GM12865 (cell line): ENCODE data around the gene PIK3CD.
"Not testable (repeated sequence)": the region's sequence is repeated elsewhere in the genome, so short reads cannot be mapped to it uniquely, and the experiment has no call there.

Experiments
- DNase-seq: peaks from one replicate; pipeline ENCODE4 v3.0.0; 2010; ENCODE audit warnings: low read depth
- H3K4me3 ChIP-seq: 2 replicates; pipeline ENCODE4 v1.5.1; 2011; ENCODE audit warnings: mild to moderate bottlenecking, low read depth, low read length, control low read depth
- TF ChIP-seq, protein P1 (sequence below): IDR thresholded peaks from 2 replicates; pipeline ENCODE4 v1.5.1; 2011; ENCODE audit warnings: low read length, control low read depth, low read depth, inconsistent platforms; ENCODE audit not compliant: insufficient read depth; ENCODE audit errors: missing control alignments

The PIK3CD gene

DNA sequence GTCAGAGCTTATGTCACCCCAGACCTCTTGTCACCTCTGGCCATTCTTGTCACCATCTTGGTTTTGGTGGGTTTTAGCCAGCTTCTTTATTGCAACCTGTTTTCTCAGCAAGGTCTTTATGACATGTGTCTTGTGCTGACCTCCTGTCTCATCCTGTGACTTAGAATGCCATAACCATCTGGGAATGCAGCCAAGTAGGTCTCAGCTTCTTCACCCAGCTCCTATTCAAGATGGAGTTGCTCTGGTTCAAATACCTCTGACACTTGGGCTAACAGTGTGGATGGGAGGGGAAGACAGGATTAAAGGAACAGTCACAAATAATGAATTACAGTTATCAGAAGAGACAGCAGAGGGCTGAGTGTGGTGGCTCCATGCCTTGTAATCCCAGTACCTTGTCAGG, 30.5 kb upstream of the PIK3CD start:
- TF ChIP-seq, protein P1, sequence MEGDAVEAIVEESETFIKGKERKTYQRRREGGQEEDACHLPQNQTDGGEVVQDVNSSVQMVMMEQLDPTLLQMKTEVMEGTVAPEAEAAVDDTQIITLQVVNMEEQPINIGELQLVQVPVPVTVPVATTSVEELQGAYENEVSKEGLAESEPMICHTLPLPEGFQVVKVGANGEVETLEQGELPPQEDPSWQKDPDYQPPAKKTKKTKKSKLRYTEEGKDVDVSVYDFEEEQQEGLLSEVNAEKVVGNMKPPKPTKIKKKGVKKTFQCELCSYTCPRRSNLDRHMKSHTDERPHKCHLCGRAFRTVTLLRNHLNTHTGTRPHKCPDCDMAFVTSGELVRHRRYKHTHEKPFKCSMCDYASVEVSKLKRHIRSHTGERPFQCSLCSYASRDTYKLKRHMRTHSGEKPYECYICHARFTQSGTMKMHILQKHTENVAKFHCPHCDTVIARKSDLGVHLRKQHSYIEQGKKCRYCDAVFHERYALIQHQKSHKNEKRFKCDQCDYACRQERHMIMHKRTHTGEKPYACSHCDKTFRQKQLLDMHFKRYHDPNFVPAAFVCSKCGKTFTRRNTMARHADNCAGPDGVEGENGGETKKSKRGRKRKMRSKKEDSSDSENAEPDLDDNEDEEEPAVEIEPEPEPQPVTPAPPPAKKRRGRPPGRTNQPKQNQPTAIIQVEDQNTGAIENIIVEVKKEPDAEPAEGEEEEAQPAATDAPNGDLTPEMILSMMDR = no peak
- DNase-seq = no peak
- H3K4me3 ChIP-seq = no peak overlapping the region

GRCh38 chr1:9624081-9624480, 27.4 kb upstream of the PIK3CD start:
- TF ChIP-seq, protein P1 = no peak
- DNase-seq = no peak
- no peak overlapping the region for H3K4me3 ChIP-seq

- H3K4me3 ChIP-seq, DNase-seq: not testable (repeated sequence)
These were observed 26.5 kb upstream of the PIK3CD start for GRCh38 chr1:9625030-9625429.

- H3K4me3 ChIP-seq = peak overlapping the region; percentile 72
- DNase-seq = peak; percentile 91
These were observed 25.3 kb upstream of the PIK3CD start for GRCh38 chr1:9626201-9626608.

GRCh38 chr1:9628541-9629444, 22.7 kb upstream of the PIK3CD start:
- peak; percentile 89 for DNase-seq
- peak overlapping the region; percentile 72 for H3K4me3 ChIP-seq
- TF ChIP-seq, protein P1 = no peak

More at GRCh38 chr1:9626201-9626608, 25.3 kb upstream of the PIK3CD start:
- TF ChIP-seq, protein P1 = no peak

- peak overlapping the region; percentile 72 for H3K4me3 ChIP-seq
- TF ChIP-seq, protein P1 = no peak
- peak; percentile 90 for DNase-seq
These were observed 21.9 kb upstream of the PIK3CD start for GRCh38 chr1:9629445-9630201.
